GM19324 (cell line): ENCODE data around the gene GPBAR1.

Source experiments
- ATAC-seq: cut with Tn5 transposase; IDR thresholded peaks from one replicate; pipeline ENCODE4 v1.9.1; 2021; ENCODE audit warnings: mild to moderate bottlenecking, moderate library complexity; ENCODE audit not compliant: unreplicated experiment, low FRiP score

Gene GPBAR1

GRCh38 chr2:218260742-218261422 is at the start of gene GPBAR1:
Gene GPBAR1, plus strand, starts transcription at chr2:218261015. Its CDS starts 1,710 bp downstream, at chr2:218262725.
- ATAC-seq: no peak

GRCh38 chr2:218214116-218214515 is 46.7 kb upstream of the GPBAR1 start:
- no peak for ATAC-seq

GRCh38 chr2:218216336-218216673 is 44.5 kb upstream of the GPBAR1 start:
- ATAC-seq: no peak

- ATAC-seq: peak; percentile 75
Observed at GRCh38 chr2:218216674-218217359, 44.0 kb upstream of the GPBAR1 start, which contains the start of gene ARPC2. Gene ARPC2, plus strand, starts transcription at chr2:218217189. Its CDS starts 282 bp downstream, at chr2:218217471.

GRCh38 chr2:218217360-218218267 is 43.2 kb upstream of the GPBAR1 start:
- peak; percentile 29 for ATAC-seq

- peak; percentile 38 for ATAC-seq
Observed at GRCh38 chr2:218218268-218219185, 42.3 kb upstream of the GPBAR1 start.

- ATAC-seq: no peak
Observed at GRCh38 chr2:218219934-218220333, 40.9 kb upstream of the GPBAR1 start.

GRCh38 chr2:218221000-218221399 is 39.8 kb upstream of the GPBAR1 start:
- no peak for ATAC-seq

- no peak for ATAC-seq
Observed at GRCh38 chr2:218223046-218223445, 37.8 kb upstream of the GPBAR1 start.

GRCh38 chr2:218224186-218224585 is 36.6 kb upstream of the GPBAR1 start:
- ATAC-seq: no peak

- ATAC-seq: no peak
Observed at GRCh38 chr2:218226903-218227302, 33.9 kb upstream of the GPBAR1 start.

GRCh38 chr2:218228366-218229090 is 32.3 kb upstream of the GPBAR1 start:
- ATAC-seq: no peak

GRCh38 chr2:218229239-218229638 is 31.6 kb upstream of the GPBAR1 start:
- ATAC-seq: peak; percentile 77

- no peak for ATAC-seq
Observed at GRCh38 chr2:218229851-218230250, 31.0 kb upstream of the GPBAR1 start.

- no peak for ATAC-seq
Observed at GRCh38 chr2:218230882-218231281, 29.9 kb upstream of the GPBAR1 start.

GRCh38 chr2:218233543-218233942 is 27.3 kb upstream of the GPBAR1 start:
- ATAC-seq: no peak

GRCh38 chr2:218234521-218234920 is 26.3 kb upstream of the GPBAR1 start:
- ATAC-seq: no peak

- no peak for ATAC-seq
Observed at GRCh38 chr2:218235017-218235416, 25.8 kb upstream of the GPBAR1 start.

GRCh38 chr2:218236829-218237228 is 24.0 kb upstream of the GPBAR1 start:
- no peak for ATAC-seq
